Endodermal cell (in vitro differentiated cells): ENCODE results near the gene MACROD2. TPM values are rescaled to one million over a fixed set of nuclear protein-coding genes. Genes with fewer than 3 reads are reported as not detected.

ENCODE experiments used
- DNase-seq: peaks from one replicate; pipeline ENCODE4 v3.0.0-alpha.2; 2017
- H3K27ac ChIP-seq: 2 replicates; pipeline ENCODE4 v1.5.1; 2013; ENCODE audit warnings: mild to moderate bottlenecking, low read depth, low read length, moderate library complexity
- H3K27me3 ChIP-seq: 2 replicates; pipeline ENCODE4 v1.6.1; 2013; ENCODE audit warnings: mild to moderate bottlenecking, low read length, moderate library complexity; ENCODE audit not compliant: insufficient read depth, control insufficient read depth, poor library complexity, severe bottlenecking
- H3K36me3 ChIP-seq: 2 replicates; pipeline ENCODE4 v1.7.0; 2013; ENCODE audit warnings: mild to moderate bottlenecking, low read length, moderate library complexity; ENCODE audit not compliant: control insufficient read depth, insufficient read depth
- H3K4me1 ChIP-seq: one replicate; pipeline ENCODE4 v1.7.0; 2013; ENCODE audit warnings: low read length; ENCODE audit not compliant: control insufficient read depth, insufficient read depth
- H3K4me3 ChIP-seq: 2 replicates; pipeline ENCODE4 v1.5.1; 2013; ENCODE audit warnings: mild to moderate bottlenecking, low read length, moderate library complexity
- H3K9ac ChIP-seq: 2 replicates; pipeline ENCODE4 v1.6.1; 2013; ENCODE audit warnings: mild to moderate bottlenecking, low read length, moderate library complexity; ENCODE audit not compliant: poor library complexity, severe bottlenecking; ENCODE audit errors: extremely low read depth
- H3K9me3 ChIP-seq: 2 replicates; pipeline ENCODE4 v1.6.1; 2013; ENCODE audit warnings: mild to moderate bottlenecking, low read length, moderate library complexity; ENCODE audit not compliant: control insufficient read depth
- H3K27ac Mint-ChIP-seq: 2 replicates; pipeline ENCODE4 v1.8.0; 2020; ENCODE audit warnings: mixed read lengths
- H3K27me3 Mint-ChIP-seq: 2 replicates; pipeline ENCODE4 v1.8.0; 2021; ENCODE audit warnings: mild to moderate bottlenecking, mixed read lengths; ENCODE audit not compliant: insufficient read depth
- H3K36me3 Mint-ChIP-seq: 2 replicates; pipeline ENCODE4 v1.8.0; 2020; ENCODE audit warnings: low read depth, mixed read lengths
- H3K4me1 Mint-ChIP-seq: 2 replicates; pipeline ENCODE4 v1.8.0; 2020; ENCODE audit warnings: mixed read lengths
- H3K4me3 Mint-ChIP-seq: 2 replicates; pipeline ENCODE4 v1.8.0; 2020; ENCODE audit warnings: mild to moderate bottlenecking, moderate library complexity, mixed read lengths
- H3K9me3 Mint-ChIP-seq: 2 replicates; pipeline ENCODE4 v1.8.0; 2020; ENCODE audit warnings: mild to moderate bottlenecking, mixed read lengths
- WGBS, 2 experiments: methylation state at CpG; one replicate each; pipeline versions ENCODE4 v1.1.5 to v1.1.7; 2013; ENCODE audit warnings: missing lambda C conversion rate in 2 of 2, mixed read lengths in 1 of 2; ENCODE audit not compliant: insufficient coverage in 1 of 2, insufficient read length in 1 of 2; 5-methylcytosine and 5-hydroxymethylcytosine counted together
- total RNA-seq, 2 donors: library from RNA; stranded (reverse); fragmentation: NEBNext Ultra II Directional in 1 of 2; extraction: Animal tissue kit (Norgen Biotek cat#: 25700) in 1 of 2; gene quantifications; 2 replicates in 1 of 2; 3 replicates in 1 of 2; pipeline ENCODE4 v1.2.1, GENCODE V29; 2021
- TF ChIP-seq, protein P1 (sequence below): fragments of 200-600 bp; sonication (generic); conservative IDR thresholded peaks from 2 replicates; pipeline ENCODE4 v1.5.0; 2021; ENCODE audit warnings: antibody characterized with exemption, mild to moderate bottlenecking

The MACROD2 gene
- total RNA-seq, 2 donors from 2014 or later, result 2.3 to 4.8 TPM

DNA sequence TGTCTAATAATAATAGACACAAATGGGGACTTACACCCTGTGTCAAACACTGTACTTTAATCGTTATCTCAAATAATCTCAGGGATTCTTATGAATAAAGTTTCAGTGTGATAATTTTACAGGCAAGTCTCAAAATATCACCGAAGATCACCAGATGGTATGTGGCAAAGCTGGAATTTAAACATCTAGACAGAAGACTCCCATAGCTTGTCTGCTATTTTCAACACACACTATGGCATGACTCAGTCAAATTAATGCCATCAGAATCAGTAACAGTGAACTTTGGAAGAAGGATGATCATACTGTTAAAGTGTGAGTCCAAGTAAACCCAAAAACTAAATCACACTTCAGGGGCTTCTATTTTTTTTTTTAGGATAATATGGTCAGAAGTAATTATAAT is 1209.7 kb downstream of the MACROD2 start:
- H3K4me1 Mint-ChIP-seq, result no peaks in the 10 kb centered on the region
- no peak overlapping the region for H3K4me3 Mint-ChIP-seq
- no peak overlapping the region for H3K27ac Mint-ChIP-seq
- no peaks in the 10 kb centered on the region for H3K27me3 Mint-ChIP-seq
- no peak overlapping the region for H3K27ac ChIP-seq
- DNase-seq, result no peak
- H3K9me3 ChIP-seq, result peaks cover 8% of the 10 kb centered on the region
- TF ChIP-seq, protein P1, sequence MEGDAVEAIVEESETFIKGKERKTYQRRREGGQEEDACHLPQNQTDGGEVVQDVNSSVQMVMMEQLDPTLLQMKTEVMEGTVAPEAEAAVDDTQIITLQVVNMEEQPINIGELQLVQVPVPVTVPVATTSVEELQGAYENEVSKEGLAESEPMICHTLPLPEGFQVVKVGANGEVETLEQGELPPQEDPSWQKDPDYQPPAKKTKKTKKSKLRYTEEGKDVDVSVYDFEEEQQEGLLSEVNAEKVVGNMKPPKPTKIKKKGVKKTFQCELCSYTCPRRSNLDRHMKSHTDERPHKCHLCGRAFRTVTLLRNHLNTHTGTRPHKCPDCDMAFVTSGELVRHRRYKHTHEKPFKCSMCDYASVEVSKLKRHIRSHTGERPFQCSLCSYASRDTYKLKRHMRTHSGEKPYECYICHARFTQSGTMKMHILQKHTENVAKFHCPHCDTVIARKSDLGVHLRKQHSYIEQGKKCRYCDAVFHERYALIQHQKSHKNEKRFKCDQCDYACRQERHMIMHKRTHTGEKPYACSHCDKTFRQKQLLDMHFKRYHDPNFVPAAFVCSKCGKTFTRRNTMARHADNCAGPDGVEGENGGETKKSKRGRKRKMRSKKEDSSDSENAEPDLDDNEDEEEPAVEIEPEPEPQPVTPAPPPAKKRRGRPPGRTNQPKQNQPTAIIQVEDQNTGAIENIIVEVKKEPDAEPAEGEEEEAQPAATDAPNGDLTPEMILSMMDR, result no peak
- H3K4me1 ChIP-seq, result no peaks in the 10 kb centered on the region
- no peaks in the 10 kb centered on the region for H3K27me3 ChIP-seq
- H3K9ac ChIP-seq, result no peak overlapping the region
- no peak overlapping the region for H3K4me3 ChIP-seq
- no peaks in the 10 kb centered on the region for H3K36me3 ChIP-seq
- H3K36me3 Mint-ChIP-seq, result no peaks in the 10 kb centered on the region
- H3K9me3 Mint-ChIP-seq, result peaks cover 9% of the 10 kb centered on the region
- WGBS, 2 experiments, result 94 to 100% methylated on average over 1 to 2 of the region's 2 CpGs

DNA sequence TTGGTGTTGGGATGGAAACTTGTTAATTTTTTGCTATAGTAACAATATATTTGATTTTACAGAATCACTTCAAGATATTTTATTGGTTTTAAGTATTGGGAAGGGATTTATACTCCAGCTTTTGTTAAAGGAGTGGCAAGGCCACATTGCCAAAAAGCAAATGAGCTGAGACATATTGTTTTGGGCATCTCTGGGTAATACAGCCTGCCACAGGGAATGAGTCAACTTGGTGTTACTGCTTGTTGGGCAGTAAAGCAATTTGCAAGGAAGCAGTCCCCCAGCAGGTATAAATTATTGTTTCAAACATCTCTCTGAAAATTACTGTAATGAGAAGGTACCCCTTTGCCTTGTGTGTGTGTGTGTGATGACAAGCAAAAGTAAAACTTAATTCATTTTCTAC is 1210.4 kb downstream of the MACROD2 start:
- TF ChIP-seq, protein P1, result no peak
- no peak overlapping the region for H3K4me3 Mint-ChIP-seq
- Histone ChIP-seq H3K27ac (no peak overlapping the region), H3K4me3 (no peak overlapping the region), H3K9ac (no peak overlapping the region), H3K36me3 (no peaks in the 10 kb centered on the region), H3K27me3 (no peaks in the 10 kb centered on the region), H3K9me3 (peaks cover 8% of the 10 kb centered on the region), H3K4me1 (no peaks in the 10 kb centered on the region)
- no peak overlapping the region for H3K27ac Mint-ChIP-seq
- H3K36me3 Mint-ChIP-seq, result no peaks in the 10 kb centered on the region
- H3K27me3 Mint-ChIP-seq, result no peaks in the 10 kb centered on the region
- peaks cover 9% of the 10 kb centered on the region for H3K9me3 Mint-ChIP-seq
- H3K4me1 Mint-ChIP-seq, result no peaks in the 10 kb centered on the region
- DNase-seq, result no peak

DNA sequence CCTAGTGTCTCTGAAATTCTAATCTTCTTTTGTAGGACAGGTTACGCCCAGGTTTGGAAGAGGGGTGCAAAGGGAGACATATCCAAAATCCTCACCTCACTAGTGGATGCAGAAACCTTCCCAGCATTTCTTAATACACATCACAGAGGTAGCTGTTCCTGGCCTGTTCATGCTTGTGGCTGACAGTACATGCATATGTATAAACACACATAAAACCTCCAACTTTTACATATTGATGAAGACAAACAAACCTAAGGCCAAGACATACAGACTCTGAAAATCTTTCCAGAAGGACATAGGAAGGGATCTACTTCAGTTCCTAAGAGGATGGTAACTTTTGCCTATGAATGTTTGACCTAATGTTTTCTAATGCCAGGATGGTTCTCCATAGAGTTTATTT is 1214.2 kb downstream of the MACROD2 start:
- H3K4me3 Mint-ChIP-seq, result no peak overlapping the region
- peaks cover 14% of the 10 kb centered on the region for H3K9me3 Mint-ChIP-seq
- H3K36me3 ChIP-seq, result no peaks in the 10 kb centered on the region
- H3K27me3 ChIP-seq, result no peaks in the 10 kb centered on the region
- no peak overlapping the region for H3K9ac ChIP-seq
- no peak overlapping the region for H3K4me3 ChIP-seq
- no peaks in the 10 kb centered on the region for H3K4me1 ChIP-seq
- H3K9me3 ChIP-seq, result peaks cover 8% of the 10 kb centered on the region
- TF ChIP-seq, protein P1, result no peak
- H3K27ac Mint-ChIP-seq, result no peak overlapping the region
- no peaks in the 10 kb centered on the region for H3K27me3 Mint-ChIP-seq
- H3K4me1 Mint-ChIP-seq, result no peaks in the 10 kb centered on the region
- no peak for DNase-seq
- no peaks in the 10 kb centered on the region for H3K36me3 Mint-ChIP-seq
- H3K27ac ChIP-seq, result no peak overlapping the region
- 100% methylated on average over 1 of the region's 1 CpG; no CpG with 5 or more reads in 1 of the 2 experiments for whole genome bisulfite sequencing, 2 experiments
